ENCODE measurements around the gene DNAJC19. TPM values are rescaled to one million over a fixed set of nuclear protein-coding genes. Genes with fewer than 3 reads are reported as not detected.

DNAJC19 gene
- total and polyA plus RNA-seq, 2 experiments from 2014 or later = 21.4 to 89.4 TPM

DNA sequence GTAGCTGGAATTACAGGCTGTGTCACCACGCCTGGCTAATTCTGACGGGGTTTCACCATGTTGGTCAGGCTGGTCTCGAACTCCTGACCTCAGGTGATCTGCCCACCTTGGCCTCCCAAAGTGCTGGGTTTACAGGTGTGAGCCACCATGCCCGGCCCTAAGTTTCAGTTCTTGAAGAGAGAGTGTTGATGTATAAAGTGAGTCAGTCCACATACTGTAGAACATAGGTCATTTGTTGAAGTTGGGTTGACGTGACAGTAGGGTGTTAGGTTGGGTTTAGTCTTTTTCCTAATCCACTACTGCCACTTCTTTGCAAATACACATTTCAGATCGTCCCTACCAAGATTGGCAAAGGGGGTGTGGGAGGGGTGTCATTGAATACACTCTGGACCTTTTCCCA is 15.2 kb downstream of the DNAJC19 start:
- Histone ChIP-seq H3K9ac (no peak overlapping the region), H3K4me1 (ENCODE audit: insufficient read depth) (no peaks in the 10 kb centered on the region), H2AFZ (no peak overlapping the region), H3K9me3 (ENCODE audit: low read depth) (no peaks in the 10 kb centered on the region), H3K79me2 (ENCODE audit: insufficient read depth) (0 out of 2 replicates have a peak, but pooled peaks cover 11% of the 10 kb centered on the region), H3K4me3 (no peak overlapping the region), H3K27ac (no peak overlapping the region), H3K27me3 (replicated peaks; ENCODE audit: insufficient read depth) (no peaks in the 10 kb centered on the region), H3K9me2 (ENCODE audit: insufficient read depth) (no peaks in the 10 kb centered on the region), H4K20me1 (ENCODE audit: insufficient read depth) (no peaks in the 10 kb centered on the region), H3F3A (ENCODE audit: insufficient read depth) (peaks cover 23% of the 10 kb centered on the region), H3K36me3 (ENCODE audit: low read depth) (peaks cover 41% of the 10 kb centered on the region), H3K4me2 (ENCODE audit: unreplicated experiment) (no peak overlapping the region)
- in situ Hi-C loops (cut with MboI) = no loop called here
- WGBS, 2 experiments (ENCODE audit: low coverage in 1 of 2, low lambda C conversion rate in 2 of 2, missing lambda C conversion rate in 2 of 2) = 95 to 96% methylated on average over 6 of the region's 6 CpGs
- DNase-seq = no peak
- TF ChIP-seq EZH2phosphoT487 (IDR thresholded peaks at IDR 0.05; ENCODE audit: insufficient read depth, low read depth) (no peak), EZH2 (IDR thresholded peaks at IDR 0.05; ENCODE audit: insufficient read depth, poor library complexity, severe bottlenecking) (no peak)

DNA sequence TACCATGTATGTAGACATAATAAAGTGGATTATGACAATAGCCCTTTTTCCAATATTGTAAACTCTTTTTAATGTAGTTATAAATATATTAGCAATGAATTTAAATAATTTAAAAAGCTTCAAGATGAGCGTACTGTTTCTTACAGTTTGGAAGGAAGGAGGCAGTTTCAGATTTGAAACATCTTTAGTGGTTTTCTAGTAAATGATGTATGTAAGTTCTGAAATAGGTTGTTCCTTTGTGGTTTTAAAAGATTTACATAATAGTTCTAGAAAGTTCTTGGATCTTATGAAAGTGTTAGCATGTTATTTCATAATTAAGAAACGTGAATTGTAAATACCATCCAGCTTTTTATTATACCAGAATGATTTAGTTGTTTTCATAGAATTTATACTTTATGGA is 16.0 kb downstream of the DNAJC19 start:
- peaks cover 18% of the 10 kb centered on the region; the same call in 1 of the 2 replicates for H3F3A ChIP-seq (ENCODE audit: insufficient read depth)
- WGBS, 2 experiments (ENCODE audit: low coverage in 1 of 2, low lambda C conversion rate in 2 of 2, missing lambda C conversion rate in 2 of 2) = 87% methylated on average over 2 of the region's 2 CpGs

DNA sequence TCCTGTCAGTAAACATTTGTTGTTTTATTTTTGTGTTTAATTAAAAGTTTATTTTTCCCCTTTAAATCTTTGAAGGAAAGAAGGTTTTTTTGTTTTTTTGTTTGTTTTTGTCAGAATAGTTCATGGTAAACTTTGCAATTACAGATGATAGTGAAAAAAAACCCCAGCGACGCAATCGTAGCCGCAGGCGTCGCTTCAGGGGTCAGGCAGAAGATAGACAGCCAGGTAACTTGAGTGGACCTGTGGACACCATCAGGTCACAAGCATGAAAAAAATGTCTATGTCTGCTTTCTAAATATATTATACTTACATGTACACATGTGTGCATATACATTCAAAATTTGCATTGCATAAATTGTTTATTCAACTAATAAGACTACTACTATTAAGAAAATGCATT is 18.6 kb downstream of the DNAJC19 start:
- Histone ChIP-seq H3K4me2 (ENCODE audit: unreplicated experiment) (no peak overlapping the region), H3K9me2 (ENCODE audit: insufficient read depth) (no peaks in the 10 kb centered on the region), H3K9ac (no peak overlapping the region), H3K4me3 (no peak overlapping the region), H3K4me1 (ENCODE audit: insufficient read depth) (no peaks in the 10 kb centered on the region), H2AFZ (no peak overlapping the region), H3K36me3 (ENCODE audit: low read depth) (peaks cover 54% of the 10 kb centered on the region), H3K27me3 (replicated peaks; ENCODE audit: insufficient read depth) (no peaks in the 10 kb centered on the region), H3F3A (ENCODE audit: insufficient read depth) (peaks cover 5% of the 10 kb centered on the region; the same call in 1 of the 2 replicates), H3K9me3 (ENCODE audit: low read depth) (no peaks in the 10 kb centered on the region), H3K79me2 (ENCODE audit: insufficient read depth) (peaks cover 37% of the 10 kb centered on the region; the same call in 1 of the 2 replicates), H4K20me1 (ENCODE audit: insufficient read depth) (no peaks in the 10 kb centered on the region), H3K27ac (no peak overlapping the region)
- TF ChIP-seq EZH2phosphoT487 (IDR thresholded peaks at IDR 0.05; ENCODE audit: insufficient read depth, low read depth) (no peak), EZH2 (IDR thresholded peaks at IDR 0.05; ENCODE audit: insufficient read depth, poor library complexity, severe bottlenecking) (no peak)
- DNase-seq = no peak
- 99 to 100% methylated on average over 6 of the region's 6 CpGs for WGBS, 2 experiments (ENCODE audit: low coverage in 1 of 2, low lambda C conversion rate in 2 of 2, missing lambda C conversion rate in 2 of 2)
- in situ Hi-C loops (cut with MboI) = no loop called here

More for the DNA sequence above, 16.0 kb downstream of the DNAJC19 start:
- in situ Hi-C loops (cut with MboI) = no loop called here
- H3K27me3 ChIP-seq (replicated peaks; ENCODE audit: insufficient read depth) = no peaks in the 10 kb centered on the region
- no peak overlapping the region for H3K4me3 ChIP-seq
- no peaks in the 10 kb centered on the region for H4K20me1 ChIP-seq (ENCODE audit: insufficient read depth)
- H3K9ac ChIP-seq = no peak overlapping the region
- DNase-seq = no peak
- H3K79me2 ChIP-seq (ENCODE audit: insufficient read depth) = peaks cover 18% of the 10 kb centered on the region; the same call in 1 of the 2 replicates
- H3K27ac ChIP-seq = no peak overlapping the region
- peaks cover 48% of the 10 kb centered on the region for H3K36me3 ChIP-seq (ENCODE audit: low read depth)
- no peaks in the 10 kb centered on the region for H3K4me1 ChIP-seq (ENCODE audit: insufficient read depth)
- H3K9me3 ChIP-seq (ENCODE audit: low read depth) = no peaks in the 10 kb centered on the region
- TF ChIP-seq EZH2 (IDR thresholded peaks at IDR 0.05; ENCODE audit: insufficient read depth, poor library complexity, severe bottlenecking) (no peak), EZH2phosphoT487 (IDR thresholded peaks at IDR 0.05; ENCODE audit: insufficient read depth, low read depth) (no peak)
- H3K9me2 ChIP-seq (ENCODE audit: insufficient read depth) = no peaks in the 10 kb centered on the region
- no peak overlapping the region for H2AFZ ChIP-seq
- no peak overlapping the region for H3K4me2 ChIP-seq (ENCODE audit: unreplicated experiment)

DNA sequence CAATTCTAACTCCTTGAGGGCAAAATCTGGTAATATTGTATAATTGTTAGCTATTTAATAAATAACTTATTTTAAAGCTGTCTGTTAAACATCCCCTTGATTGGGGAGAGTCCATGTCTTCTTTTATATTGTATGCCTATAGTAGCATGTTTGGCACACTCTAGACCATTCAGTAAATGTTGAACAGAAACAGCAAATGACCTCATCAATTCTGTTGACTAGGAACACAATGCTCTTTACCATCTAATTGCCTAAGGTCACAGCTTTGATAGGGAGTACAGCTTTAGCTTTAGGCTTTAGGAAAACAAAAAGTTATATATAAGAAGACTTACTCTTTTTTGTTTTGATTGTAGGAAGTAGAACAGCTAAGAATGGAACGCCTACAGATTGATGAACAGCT is 27.0 kb downstream of the DNAJC19 start:
- Histone ChIP-seq H4K20me1 (ENCODE audit: insufficient read depth) (no peaks in the 10 kb centered on the region), H3K4me1 (ENCODE audit: insufficient read depth) (no peaks in the 10 kb centered on the region), H2AFZ (no peak overlapping the region), H3K4me2 (ENCODE audit: unreplicated experiment) (no peak overlapping the region), H3K9ac (no peak overlapping the region), H3K27me3 (replicated peaks; ENCODE audit: insufficient read depth) (no peaks in the 10 kb centered on the region), H3K4me3 (no peak overlapping the region), H3K27ac (no peak overlapping the region), H3K36me3 (ENCODE audit: low read depth) (peaks cover 72% of the 10 kb centered on the region), H3K9me3 (ENCODE audit: low read depth) (no peaks in the 10 kb centered on the region), H3K9me2 (ENCODE audit: insufficient read depth) (no peaks in the 10 kb centered on the region), H3F3A (ENCODE audit: insufficient read depth) (no peaks in the 10 kb centered on the region; the same call in 1 of the 2 replicates), H3K79me2 (ENCODE audit: insufficient read depth) (peaks cover 57% of the 10 kb centered on the region)
- WGBS, 2 experiments (ENCODE audit: low coverage in 1 of 2, low lambda C conversion rate in 2 of 2, missing lambda C conversion rate in 2 of 2) = 94 to 100% methylated on average over 1 of the region's 1 CpG
- no peak for TF ChIP-seq EZH2 (IDR thresholded peaks at IDR 0.05; ENCODE audit: insufficient read depth, poor library complexity, severe bottlenecking)
- TF ChIP-seq EZH2phosphoT487 (IDR thresholded peaks at IDR 0.05; ENCODE audit: insufficient read depth, low read depth) = no peak
- in situ Hi-C loops (cut with MboI) = no loop called here
- DNase-seq = no peak

DNA sequence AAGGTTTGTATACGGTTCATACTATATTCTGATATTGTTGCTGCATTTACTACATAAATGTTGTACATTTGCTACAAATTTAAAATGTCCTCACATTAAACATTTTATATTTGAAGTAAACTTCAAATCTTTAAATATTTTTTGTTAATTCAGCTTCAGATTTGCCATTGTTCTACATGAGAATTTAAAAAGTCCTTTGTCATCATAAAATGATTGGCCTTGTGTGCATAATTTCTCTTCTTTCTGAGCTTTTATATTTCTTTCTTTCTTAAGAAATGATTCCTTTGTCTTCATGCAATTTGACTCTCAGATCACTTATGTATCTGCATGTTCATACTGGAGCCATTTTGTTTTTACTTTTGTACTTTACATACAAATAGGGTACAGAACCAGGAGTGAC is 28.0 kb downstream of the DNAJC19 start:
- H3K27me3 ChIP-seq (replicated peaks; ENCODE audit: insufficient read depth) = no peaks in the 10 kb centered on the region
- H3K36me3 ChIP-seq (ENCODE audit: low read depth) = peaks cover 76% of the 10 kb centered on the region
- H3K79me2 ChIP-seq (ENCODE audit: insufficient read depth) = peaks cover 58% of the 10 kb centered on the region
- TF ChIP-seq EZH2 (IDR thresholded peaks at IDR 0.05; ENCODE audit: insufficient read depth, poor library complexity, severe bottlenecking) (no peak), EZH2phosphoT487 (IDR thresholded peaks at IDR 0.05; ENCODE audit: insufficient read depth, low read depth) (no peak)
- no peak for DNase-seq
- no peaks in the 10 kb centered on the region for H4K20me1 ChIP-seq (ENCODE audit: insufficient read depth)
- no peak overlapping the region for H3K4me2 ChIP-seq (ENCODE audit: unreplicated experiment)
- no peaks in the 10 kb centered on the region for H3K4me1 ChIP-seq (ENCODE audit: insufficient read depth)
- no peaks in the 10 kb centered on the region; the same call in 1 of the 2 replicates for H3F3A ChIP-seq (ENCODE audit: insufficient read depth)
- H2AFZ ChIP-seq = no peak overlapping the region
- H3K4me3 ChIP-seq = no peak overlapping the region
- in situ Hi-C loops (cut with MboI) = no loop called here
- H3K9ac ChIP-seq = no peak overlapping the region
- H3K27ac ChIP-seq = no peak overlapping the region
- H3K9me2 ChIP-seq (ENCODE audit: insufficient read depth) = no peaks in the 10 kb centered on the region
- 73 to 88% methylated on average over 1 of the region's 1 CpG for WGBS, 2 experiments (ENCODE audit: low coverage in 1 of 2, low lambda C conversion rate in 2 of 2, missing lambda C conversion rate in 2 of 2)
- no peaks in the 10 kb centered on the region for H3K9me3 ChIP-seq (ENCODE audit: low read depth)
